Prostate gland (tissue), 2 donors: ENCODE data around the gene IP6K1.

Experiments used
- POLR2AphosphoS5 ChIP-seq: sonication (generic); formaldehyde crosslinking; IDR thresholded peaks from one replicate; pipeline ENCODE4 v1.6.1; 2017; ENCODE audit warnings: antibody characterized with exemption
- TF ChIP-seq, protein P1 (sequence below), 4 experiments: fragments of 200-600 bp in 2 of 4; fragments of 450-650 bp in 2 of 4; sonication (generic) in 2 of 4; IDR thresholded peaks; 1 replicate in 3 of 4; 2 replicates in 1 of 4; pipeline ENCODE4 v1.5.1; 2016 to 2019; ENCODE audit warnings: antibody characterized with exemption in 4 of 4, mild to moderate bottlenecking in 2 of 4, moderate library complexity in 2 of 4

- TF ChIP-seq, protein P1, sequence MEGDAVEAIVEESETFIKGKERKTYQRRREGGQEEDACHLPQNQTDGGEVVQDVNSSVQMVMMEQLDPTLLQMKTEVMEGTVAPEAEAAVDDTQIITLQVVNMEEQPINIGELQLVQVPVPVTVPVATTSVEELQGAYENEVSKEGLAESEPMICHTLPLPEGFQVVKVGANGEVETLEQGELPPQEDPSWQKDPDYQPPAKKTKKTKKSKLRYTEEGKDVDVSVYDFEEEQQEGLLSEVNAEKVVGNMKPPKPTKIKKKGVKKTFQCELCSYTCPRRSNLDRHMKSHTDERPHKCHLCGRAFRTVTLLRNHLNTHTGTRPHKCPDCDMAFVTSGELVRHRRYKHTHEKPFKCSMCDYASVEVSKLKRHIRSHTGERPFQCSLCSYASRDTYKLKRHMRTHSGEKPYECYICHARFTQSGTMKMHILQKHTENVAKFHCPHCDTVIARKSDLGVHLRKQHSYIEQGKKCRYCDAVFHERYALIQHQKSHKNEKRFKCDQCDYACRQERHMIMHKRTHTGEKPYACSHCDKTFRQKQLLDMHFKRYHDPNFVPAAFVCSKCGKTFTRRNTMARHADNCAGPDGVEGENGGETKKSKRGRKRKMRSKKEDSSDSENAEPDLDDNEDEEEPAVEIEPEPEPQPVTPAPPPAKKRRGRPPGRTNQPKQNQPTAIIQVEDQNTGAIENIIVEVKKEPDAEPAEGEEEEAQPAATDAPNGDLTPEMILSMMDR (IDR thresholded peaks at IDR 0.05): no peak
- no peak for TF ChIP-seq POLR2AphosphoS5
These were observed 80.9 kb downstream of the IP6K1 start for GRCh38 chr3:49705390-49705960.
